Kidney capillary endothelial cell (primary cell): ENCODE results near the gene ACAA1.
"Not testable (repeated sequence)": the region's sequence is repeated elsewhere in the genome, so short reads cannot be mapped to it uniquely, and the experiment has no call there.

Experiments
- DNase-seq: peaks from one replicate; pipeline ENCODE4 v3.0.0-alpha.2; 2018; ENCODE audit warnings: low spot score

Gene ACAA1

GRCh38 chr3:38101811-38102443, 35.0 kb downstream of the ACAA1 start:
- no peak for DNase-seq

DNA sequence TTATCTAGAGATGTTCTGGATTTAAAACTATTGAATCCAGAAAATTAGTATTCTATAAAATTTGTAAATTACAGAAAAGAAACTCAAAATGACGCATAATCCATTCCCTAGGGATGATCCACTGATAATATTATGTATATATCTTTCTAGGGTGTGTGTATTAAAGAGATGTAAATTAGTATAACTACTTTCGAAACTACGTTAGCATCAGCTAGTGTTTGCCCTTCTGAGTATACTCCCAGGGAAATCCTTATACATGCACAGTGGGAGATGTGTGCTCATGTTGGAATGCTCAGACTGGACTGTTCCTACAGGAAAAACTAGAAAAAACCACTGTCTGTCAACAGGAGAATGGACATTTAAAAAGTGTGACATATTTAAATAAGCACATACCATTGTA, 36.4 kb downstream of the ACAA1 start:
- DNase-seq: no peak

GRCh38 chr3:38099518-38099917, 37.4 kb downstream of the ACAA1 start:
- DNase-seq: no peak

GRCh38 chr3:38098376-38098723, 38.6 kb downstream of the ACAA1 start:
- no peak for DNase-seq

GRCh38 chr3:38097446-38098375, 39.2 kb downstream of the ACAA1 start:
- DNase-seq: no peak

DNA sequence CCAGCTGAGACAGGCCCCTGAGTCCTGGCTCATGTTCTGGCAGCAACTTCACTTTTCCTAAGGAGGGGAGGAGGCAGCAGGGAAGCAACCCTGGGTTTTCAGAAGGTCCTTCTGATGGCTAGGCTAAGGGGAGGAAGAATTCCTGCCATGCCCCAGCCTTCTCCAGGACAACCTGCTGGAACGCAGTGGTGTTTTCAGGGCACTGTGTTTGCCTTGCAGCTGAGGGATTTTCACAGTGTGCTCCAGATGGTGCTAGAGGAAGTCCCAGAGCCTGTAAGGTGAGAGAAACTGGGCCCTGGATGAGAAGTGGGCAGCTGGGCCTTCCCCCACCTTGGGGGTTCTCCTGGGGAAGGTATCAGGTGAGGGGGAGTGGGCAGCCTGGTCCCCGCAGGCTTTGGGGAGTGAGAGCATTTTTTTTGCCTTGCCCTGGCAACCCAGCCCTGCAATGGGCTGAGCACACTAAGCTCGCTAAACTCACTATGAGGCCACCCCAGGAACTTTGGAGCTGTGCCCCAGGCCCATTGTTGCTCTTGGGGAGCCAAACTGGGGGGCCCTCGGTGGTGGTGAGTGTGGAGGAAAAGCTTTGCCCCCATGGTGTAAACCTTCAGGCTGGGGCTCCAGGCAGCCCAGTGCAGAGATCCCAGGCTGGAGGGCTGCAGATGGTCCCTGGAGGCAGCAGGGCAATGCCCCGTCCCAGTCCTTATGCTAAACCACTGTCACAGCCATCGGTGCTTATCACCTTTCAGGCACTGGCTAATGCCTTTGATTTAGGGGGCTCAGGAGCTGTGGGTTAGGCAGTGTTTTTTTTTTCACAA, 41.1 kb downstream of the ACAA1 start:
- DNase-seq: no peak

DNA sequence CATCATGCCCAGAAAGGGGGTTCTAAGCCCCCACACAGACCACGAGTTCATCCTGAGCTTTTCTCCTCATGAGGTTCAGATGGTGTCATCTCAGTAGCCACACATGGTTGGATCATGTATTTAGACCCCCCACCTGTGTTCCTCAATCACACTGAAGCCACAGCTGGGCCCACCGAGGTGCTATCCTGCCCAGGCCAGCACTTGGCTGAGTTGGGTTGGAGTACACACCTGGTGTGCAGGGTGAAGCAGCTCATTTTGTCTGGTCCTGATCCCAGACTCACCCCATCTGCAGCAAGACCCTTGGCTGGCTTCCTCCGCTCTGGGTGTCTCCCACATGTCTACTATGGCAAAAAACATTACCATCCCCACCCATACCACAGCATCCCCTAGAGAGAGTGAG, 41.9 kb downstream of the ACAA1 start:
- DNase-seq: no peak

- no peak for DNase-seq
Measured at GRCh38 chr3:38090453-38090852, 46.5 kb downstream of the ACAA1 start.

- DNase-seq: no peak
Measured at GRCh38 chr3:38089163-38089562, 47.8 kb downstream of the ACAA1 start.

GRCh38 chr3:38088126-38089078, 48.5 kb downstream of the ACAA1 start:
- no peak for DNase-seq

GRCh38 chr3:38087278-38087677, 49.6 kb downstream of the ACAA1 start:
- DNase-seq: not testable (repeated sequence)

DNA sequence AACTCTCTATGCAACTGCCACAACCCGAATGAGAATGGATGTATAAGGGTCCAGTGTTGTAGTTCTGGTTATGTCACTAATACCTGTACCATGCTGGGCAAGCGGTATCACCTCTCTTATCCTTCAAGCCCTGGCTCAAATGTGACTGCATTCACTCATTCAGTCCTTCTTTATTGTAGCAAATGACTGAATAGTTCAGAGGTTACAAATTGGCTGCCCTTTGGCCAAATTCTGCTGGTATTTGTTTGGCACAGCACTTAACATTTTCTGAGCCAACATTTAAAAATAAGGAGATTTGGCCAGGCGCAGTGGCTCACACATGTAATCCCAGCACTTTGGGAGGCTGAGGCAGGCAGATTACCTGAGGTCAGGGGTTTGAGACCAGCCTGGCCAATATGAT, 50.4 kb downstream of the ACAA1 start:
- no peak for DNase-seq

GRCh38 chr3:38085943-38086324, 51.0 kb downstream of the ACAA1 start:
- DNase-seq: no peak

- DNase-seq: no peak
Measured at GRCh38 chr3:38085311-38085942, 51.5 kb downstream of the ACAA1 start.

DNA sequence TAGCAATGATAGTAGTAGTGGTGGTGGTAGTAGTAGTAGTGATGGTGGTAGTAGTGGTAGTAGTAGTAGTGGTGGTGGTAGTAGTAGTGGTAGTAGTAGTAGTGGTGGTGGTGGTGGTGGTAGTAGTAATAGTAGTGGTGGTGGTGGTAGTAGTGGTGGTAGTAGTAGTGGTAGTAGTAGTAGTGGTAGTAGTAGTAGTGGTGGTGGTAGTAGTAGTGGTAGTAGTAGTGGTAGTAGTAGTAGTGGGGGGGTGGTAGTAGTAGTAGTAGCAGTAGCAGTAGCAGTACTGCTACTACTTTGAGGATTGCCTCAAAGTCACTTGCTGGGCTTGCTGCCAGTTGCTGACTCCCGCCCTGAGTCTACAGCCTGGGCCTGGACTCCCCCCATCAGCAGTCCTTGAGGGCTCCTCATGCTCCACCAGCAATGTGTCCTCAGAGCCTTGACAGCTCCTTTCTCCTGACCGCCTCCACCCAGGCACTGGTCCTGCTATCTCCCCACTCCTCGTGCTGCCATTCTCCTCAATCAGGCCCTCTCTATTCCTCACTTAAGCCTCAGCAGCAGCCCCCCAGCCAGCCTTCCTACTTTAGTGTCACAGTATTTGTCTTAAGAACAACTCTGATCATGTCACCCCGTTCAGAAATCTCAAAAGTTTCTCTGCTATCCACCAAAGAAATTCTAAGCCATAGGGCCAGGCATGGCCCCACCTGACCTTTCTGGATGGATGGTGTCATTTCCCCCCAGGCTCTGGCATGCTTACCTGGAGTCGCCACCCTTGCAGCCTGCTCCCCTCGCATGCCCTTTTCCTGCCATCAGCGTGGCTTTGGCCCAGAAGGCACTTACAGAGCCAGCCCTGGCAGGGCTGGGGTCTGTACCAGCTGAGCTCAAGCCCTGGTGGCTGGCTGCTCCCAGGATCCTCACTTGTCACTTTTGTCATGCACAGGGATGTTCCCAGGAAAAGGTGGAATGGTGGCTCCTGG, 52.3 kb downstream of the ACAA1 start:
- DNase-seq: no peak

GRCh38 chr3:38083871-38084333, 53.0 kb downstream of the ACAA1 start:
- no peak for DNase-seq

DNA sequence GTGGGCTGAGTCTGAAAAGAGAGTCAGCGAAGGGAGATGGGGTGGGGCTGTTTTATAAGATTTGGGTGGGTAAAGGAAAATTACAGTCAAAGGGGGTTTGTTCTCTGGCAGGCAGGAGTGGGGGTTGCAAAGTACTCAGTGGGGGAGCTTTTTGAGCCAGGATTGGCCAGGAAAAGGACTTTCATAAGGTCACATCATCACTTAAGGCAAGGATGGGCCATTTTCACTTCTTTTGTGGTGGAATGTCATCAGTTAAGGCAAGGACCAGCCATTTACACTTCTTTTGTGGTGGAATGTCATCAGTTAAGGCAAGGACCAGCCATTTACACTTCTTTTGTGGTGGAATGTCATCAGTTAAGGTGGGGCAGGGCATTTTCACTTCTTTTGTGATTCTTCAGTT, 53.7 kb downstream of the ACAA1 start:
- DNase-seq: not testable (repeated sequence)

GRCh38 chr3:38082296-38082695, 54.6 kb downstream of the ACAA1 start:
- not testable (repeated sequence) for DNase-seq

- DNase-seq: not testable (repeated sequence)
Measured at GRCh38 chr3:38077073-38077472, 59.9 kb downstream of the ACAA1 start.
